Trophoblast cell (in vitro differentiated cells and primary cell): ENCODE results near the gene DDIT3. TPM values are rescaled to one million over a fixed set of nuclear protein-coding genes. Genes with fewer than 3 reads are reported as not detected.
A peak's percentile ranks its signal among the peaks of the same experiment; 100 is the strongest.

ENCODE experiments used
- DNase-seq, 2 donors: peaks; one replicate each; pipeline ENCODE4 v3.0.0-alpha.2; 2016
- H2AFZ ChIP-seq: 2 replicates; pipeline ENCODE4 v1.6.1; 2013; ENCODE audit warnings: low read length, moderate library complexity, mild to moderate bottlenecking; ENCODE audit not compliant: insufficient read depth, poor library complexity
- H2AK5ac ChIP-seq: 2 replicates; pipeline ENCODE4 v1.6.1; 2013; ENCODE audit warnings: mild to moderate bottlenecking, low read length
- H2BK120ac ChIP-seq: 2 replicates; pipeline ENCODE4 v1.6.1; 2013; ENCODE audit warnings: low read length, mild to moderate bottlenecking, moderate library complexity; ENCODE audit not compliant: insufficient read depth, poor library complexity
- H2BK12ac ChIP-seq: 2 replicates; pipeline ENCODE4 v1.6.1; 2013; ENCODE audit warnings: mild to moderate bottlenecking, low read length, moderate library complexity
- H2BK5ac ChIP-seq: 2 replicates; pipeline ENCODE4 v1.6.1; 2013; ENCODE audit warnings: low read length, low read depth, moderate library complexity, mild to moderate bottlenecking; ENCODE audit not compliant: poor library complexity
- H3K14ac ChIP-seq: 2 replicates; pipeline ENCODE4 v1.6.1; 2013; ENCODE audit warnings: mild to moderate bottlenecking, low read length
- H3K18ac ChIP-seq: 2 replicates; pipeline ENCODE4 v1.6.1; 2013; ENCODE audit warnings: mild to moderate bottlenecking, low read length
- H3K23ac ChIP-seq: 2 replicates; pipeline ENCODE4 v1.6.1; 2013; ENCODE audit warnings: low read length
- H3K27ac ChIP-seq: 2 replicates; pipeline ENCODE4 v1.5.1; 2013; ENCODE audit warnings: low read depth, mild to moderate bottlenecking, inconsistent platforms, low read length, moderate library complexity
- H3K27me3 ChIP-seq: 2 replicates; pipeline ENCODE4 v1.6.1; 2013; ENCODE audit warnings: inconsistent platforms, mild to moderate bottlenecking, low read length, moderate library complexity; ENCODE audit not compliant: insufficient read depth
- H3K36me3 ChIP-seq, 2 experiments: 1 replicate in 1 of 2; 2 replicates in 1 of 2; pipeline ENCODE4 v1.6.1; 2013; ENCODE audit warnings: low read length in 2 of 2, mild to moderate bottlenecking in 2 of 2, moderate library complexity in 1 of 2; ENCODE audit not compliant: insufficient read depth in 2 of 2, control insufficient read depth in 1 of 2
- H3K4ac ChIP-seq: 2 replicates; pipeline ENCODE4 v1.6.1; 2013; ENCODE audit warnings: low read depth, mild to moderate bottlenecking, low read length, moderate library complexity
- H3K4me1 ChIP-seq, 2 experiments: 1 replicate in 1 of 2; 2 replicates in 1 of 2; pipeline ENCODE4 v1.6.1; 2013; ENCODE audit warnings: low read length in 2 of 2, mild to moderate bottlenecking in 2 of 2, moderate library complexity in 1 of 2; ENCODE audit not compliant: insufficient read depth in 2 of 2, control insufficient read depth in 1 of 2
- H3K4me2 ChIP-seq: 2 replicates; pipeline ENCODE4 v1.6.1; 2013; ENCODE audit warnings: inconsistent platforms, mild to moderate bottlenecking, low read length, moderate library complexity
- H3K4me3 ChIP-seq: 2 replicates; pipeline ENCODE4 v1.5.1; 2013; ENCODE audit warnings: mild to moderate bottlenecking, low read depth, low read length, inconsistent platforms
- H3K79me1 ChIP-seq: one replicate; pipeline ENCODE4 v1.6.1; 2013; ENCODE audit warnings: low read length
- H3K79me2 ChIP-seq: 2 replicates; pipeline ENCODE4 v1.6.1; 2013; ENCODE audit warnings: low read length, mild to moderate bottlenecking; ENCODE audit not compliant: control insufficient read depth, insufficient read depth, poor library complexity
- H3K9ac ChIP-seq: 2 replicates; pipeline ENCODE4 v1.6.1; 2013; ENCODE audit warnings: mild to moderate bottlenecking, low read length
- H3K9me3 ChIP-seq: 2 replicates; pipeline ENCODE4 v1.6.1; 2013; ENCODE audit warnings: low read depth, mild to moderate bottlenecking, control low read depth, inconsistent platforms, low read length; ENCODE audit not compliant: insufficient read depth
- H4K12ac ChIP-seq: 2 replicates; pipeline ENCODE4 v1.6.1; 2013; ENCODE audit warnings: low read depth, mild to moderate bottlenecking, low read length, moderate library complexity
- H4K8ac ChIP-seq: 2 replicates; pipeline ENCODE4 v1.6.1; 2013; ENCODE audit warnings: low read depth, mild to moderate bottlenecking, low read length, moderate library complexity
- H4K91ac ChIP-seq: one replicate; pipeline ENCODE4 v1.6.1; 2013; ENCODE audit warnings: low read depth, mild to moderate bottlenecking, low read length, moderate library complexity
- WGBS: extraction: QIAGEN DNeasy Blood & Tissue Kit; methylation state at CpG from one replicate; pipeline ENCODE4 v1.1.7; 2013; ENCODE audit warnings: missing lambda C conversion rate; ENCODE audit not compliant: insufficient read length, insufficient coverage; ENCODE audit errors: extremely low coverage; 5-methylcytosine and 5-hydroxymethylcytosine counted together
- polyA plus RNA-seq: library from polyadenylated mRNA; stranded (reverse); fragments of 200-250 nt; gene quantifications from 2 replicates; pipeline ENCODE4 v1.2.3, GENCODE V29; 2013

Gene DDIT3
- polyA plus RNA-seq: 106 and 110 TPM in 2 replicates

- peak within 1 kb of the TSS; percentile 75 for H2BK120ac ChIP-seq
- no peaks in the 10 kb centered on the region for H3K27me3 ChIP-seq
- H3K27ac ChIP-seq: peak within 1 kb of the TSS; percentile 98
- H2AK5ac ChIP-seq: peak within 1 kb of the TSS; percentile 60
- H3K23ac ChIP-seq: no peak within 1 kb of the TSS
- DNase-seq: peak; percentile 99
- H2BK5ac ChIP-seq: peak within 1 kb of the TSS; percentile 85
- H3K4me1 ChIP-seq: peaks cover 22 to 31% of the 10 kb centered on the region in 2 experiments
- H2BK12ac ChIP-seq: peak within 1 kb of the TSS; percentile 5
- peak within 1 kb of the TSS; percentile 80 for H4K91ac ChIP-seq
- H3K79me2 ChIP-seq: peaks cover 23% of the 10 kb centered on the region
- H3K4ac ChIP-seq: peak within 1 kb of the TSS; percentile 76
- peak within 1 kb of the TSS; percentile 92 for H4K8ac ChIP-seq
- peak within 1 kb of the TSS; percentile 92 for H3K9ac ChIP-seq
- peak within 1 kb of the TSS; percentile 63 for H2AFZ ChIP-seq
- H3K14ac ChIP-seq: peak within 1 kb of the TSS; percentile 87
- peak within 1 kb of the TSS; percentile 71 for H4K12ac ChIP-seq
- H3K36me3 ChIP-seq: peaks cover 25 to 38% of the 10 kb centered on the region in 2 experiments
- no CpG with 5 or more reads among the region's 52 CpGs for WGBS
- no peaks in the 10 kb centered on the region for H3K9me3 ChIP-seq
- peaks cover 33% of the 10 kb centered on the region for H3K79me1 ChIP-seq
- peak within 1 kb of the TSS; percentile 89 for H3K4me2 ChIP-seq
- H3K4me3 ChIP-seq: peak within 1 kb of the TSS; percentile 84
- peak within 1 kb of the TSS; percentile 81 for H3K18ac ChIP-seq
Measured at GRCh38 chr12:57520053-57520818, at the start of gene DDIT3. Gene DDIT3, minus strand, starts transcription at chr12:57520514. Its CDS starts 3,108 bp downstream, at chr12:57517406.

- Histone ChIP-seq H3K79me2 (no peaks in the 10 kb centered on the region), H3K9ac (no peak overlapping the region), H3K79me1 (no peaks in the 10 kb centered on the region), H3K4me3 (no peak overlapping the region), H3K36me3 (no peaks in the 10 kb centered on the region), H3K4me1 (no peaks in the 10 kb centered on the region), H3K23ac (no peak overlapping the region), H2AFZ (no peak overlapping the region), H2BK5ac (no peak overlapping the region), H3K9me3 (peaks cover 3% of the 10 kb centered on the region), H3K14ac (no peak overlapping the region), H2BK12ac (no peak overlapping the region), H3K4me2 (no peak overlapping the region), H3K18ac (no peak overlapping the region), H4K8ac (no peak overlapping the region), H3K27ac (no peak overlapping the region), H4K12ac (no peak overlapping the region), H3K4ac (no peak overlapping the region), H2BK120ac (no peak overlapping the region), H2AK5ac (no peak overlapping the region), H4K91ac (no peak overlapping the region), H3K27me3 (no peaks in the 10 kb centered on the region)
- WGBS: no CpG with 5 or more reads among the region's 18 CpGs
- no peak for DNase-seq
Measured at GRCh38 chr12:57569858-57570257, 49.5 kb upstream of the DDIT3 start.

- H3K14ac ChIP-seq: no peak overlapping the region
- no CpG with 5 or more reads among the region's 6 CpGs for WGBS
Measured at GRCh38 chr12:57568838-57569237, 48.5 kb upstream of the DDIT3 start.

GRCh38 chr12:57564178-57564740, 43.9 kb upstream of the DDIT3 start:
- Histone ChIP-seq H3K14ac (no peak overlapping the region), H3K4ac (no peak overlapping the region), H3K9me3 (no peaks in the 10 kb centered on the region)

More at GRCh38 chr12:57568838-57569237, 48.5 kb upstream of the DDIT3 start:
- Histone ChIP-seq H3K18ac (no peak overlapping the region), H3K4me3 (no peak overlapping the region), H3K79me2 (no peaks in the 10 kb centered on the region), H2BK12ac (no peak overlapping the region), H3K23ac (no peak overlapping the region), H2BK5ac (no peak overlapping the region), H2AK5ac (no peak overlapping the region), H2BK120ac (no peak overlapping the region), H3K4me2 (no peak overlapping the region), H4K12ac (no peak overlapping the region), H3K27me3 (no peaks in the 10 kb centered on the region), H3K9me3 (peaks cover 3% of the 10 kb centered on the region), H3K79me1 (no peaks in the 10 kb centered on the region), H4K91ac (no peak overlapping the region), H3K36me3 (no peaks in the 10 kb centered on the region), H4K8ac (no peak overlapping the region), H3K4ac (no peak overlapping the region), H2AFZ (no peak overlapping the region), H3K9ac (no peak overlapping the region), H3K4me1 (no peaks in the 10 kb centered on the region), H3K27ac (no peak overlapping the region)
- no peak for DNase-seq

More at GRCh38 chr12:57564178-57564740, 43.9 kb upstream of the DDIT3 start:
- H3K27me3 ChIP-seq: no peaks in the 10 kb centered on the region
- no peak overlapping the region for H3K27ac ChIP-seq
- no peak overlapping the region for H2BK12ac ChIP-seq
- H3K23ac ChIP-seq: no peak overlapping the region
- H3K4me3 ChIP-seq: no peak overlapping the region
- H4K8ac ChIP-seq: no peak overlapping the region
- DNase-seq: no peak
- no peak overlapping the region for H3K9ac ChIP-seq
- H2BK5ac ChIP-seq: no peak overlapping the region
- no peaks in the 10 kb centered on the region for H3K79me2 ChIP-seq
- no peak overlapping the region for H2AFZ ChIP-seq
- no peaks in the 10 kb centered on the region for H3K4me1 ChIP-seq
- no CpG with 5 or more reads among the region's 7 CpGs for WGBS
- H4K91ac ChIP-seq: no peak overlapping the region
- no peak overlapping the region for H2BK120ac ChIP-seq
- no peaks in the 10 kb centered on the region for H3K36me3 ChIP-seq
- no peak overlapping the region for H2AK5ac ChIP-seq
- H3K18ac ChIP-seq: no peak overlapping the region
- H3K4me2 ChIP-seq: no peak overlapping the region
- no peak overlapping the region for H4K12ac ChIP-seq
- no peaks in the 10 kb centered on the region for H3K79me1 ChIP-seq
